Limb (tissue), 2 donors: Measurements from ENCODE around the gene LCN12.

Experiments
- DNase-seq, 2 donors: peaks; one replicate each; pipeline ENCODE4 v3.0.0-alpha.2; 2016; ENCODE audit errors: extremely low spot score in 2 of 2

LCN12 gene

GRCh38 chr9:136973618-136974617 is 21.8 kb downstream of the LCN12 start:
- no peak for DNase-seq

DNA sequence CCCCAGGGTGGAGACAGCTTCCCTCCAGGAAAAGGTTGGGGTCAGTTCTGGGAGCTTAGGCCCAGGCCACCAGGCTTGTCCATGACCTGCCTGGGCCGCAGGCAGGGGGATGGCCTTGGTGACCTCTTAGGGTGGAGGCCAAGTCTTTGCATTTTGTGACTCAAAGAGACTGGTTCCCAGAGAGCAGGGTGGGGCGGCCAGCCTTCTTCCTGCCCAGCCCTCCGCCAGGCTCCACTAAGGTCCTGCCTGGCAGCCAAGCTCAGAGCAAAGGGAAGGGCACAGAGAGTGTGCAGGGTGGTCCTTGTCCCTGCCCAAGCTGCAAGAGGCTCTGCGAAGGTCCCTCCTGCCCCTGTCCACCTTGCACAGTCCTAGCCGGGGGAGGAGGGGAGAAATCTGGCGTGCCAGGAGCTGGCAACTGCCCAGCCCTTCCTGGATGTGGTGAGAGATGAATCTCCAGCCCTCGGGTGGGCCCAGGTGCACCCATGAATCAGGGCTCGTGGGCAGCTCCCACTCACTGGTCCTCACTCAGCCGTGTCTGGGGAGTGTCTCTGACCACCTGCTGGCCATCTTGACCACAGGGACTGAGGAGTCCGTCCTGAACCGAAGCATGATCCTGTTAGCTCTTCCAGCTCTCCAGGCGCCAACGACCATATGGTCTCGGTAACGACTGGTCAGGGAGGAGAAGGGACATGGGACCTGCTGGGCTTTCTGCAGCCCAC is 22.9 kb downstream of the LCN12 start:
- DNase-seq, result no peak

- no peak for DNase-seq
Measured at GRCh38 chr9:136975644-136976043, 23.6 kb downstream of the LCN12 start.

- no peak for DNase-seq
Measured at GRCh38 chr9:136977223-136977622, 25.1 kb downstream of the LCN12 start, which contains the start of gene PTGDS. Gene PTGDS (plus strand): TSS chr9:136977504. CDS start chr9:136977579, 75 bp downstream.

DNA sequence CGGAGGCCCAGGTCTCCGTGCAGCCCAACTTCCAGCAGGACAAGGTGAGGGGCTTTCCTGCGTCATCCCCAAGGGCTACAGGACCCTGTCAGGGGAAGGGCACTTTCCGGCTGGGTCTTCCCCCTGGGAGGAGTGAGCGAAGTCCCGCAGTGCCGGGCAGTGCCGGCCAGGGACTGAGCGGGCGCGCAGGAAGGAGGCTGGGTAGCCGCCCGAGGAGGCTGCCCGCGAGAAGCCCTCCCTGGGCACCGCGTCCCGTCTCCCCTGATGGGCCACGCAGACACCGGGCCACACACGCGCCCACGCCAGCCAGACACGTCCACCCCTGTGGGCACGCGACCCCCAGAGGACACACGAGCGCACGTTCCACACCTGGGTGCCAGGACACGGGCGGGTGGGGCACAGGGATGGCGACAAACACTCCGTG is 25.6 kb downstream of the LCN12 start:
- DNase-seq, result no peak

- peak in 1 of 2 donors; percentile 78 for DNase-seq
Measured at GRCh38 chr9:136978073-136978864, 26.2 kb downstream of the LCN12 start.

GRCh38 chr9:136978865-136979544 is 26.9 kb downstream of the LCN12 start:
- DNase-seq, result no peak

DNA sequence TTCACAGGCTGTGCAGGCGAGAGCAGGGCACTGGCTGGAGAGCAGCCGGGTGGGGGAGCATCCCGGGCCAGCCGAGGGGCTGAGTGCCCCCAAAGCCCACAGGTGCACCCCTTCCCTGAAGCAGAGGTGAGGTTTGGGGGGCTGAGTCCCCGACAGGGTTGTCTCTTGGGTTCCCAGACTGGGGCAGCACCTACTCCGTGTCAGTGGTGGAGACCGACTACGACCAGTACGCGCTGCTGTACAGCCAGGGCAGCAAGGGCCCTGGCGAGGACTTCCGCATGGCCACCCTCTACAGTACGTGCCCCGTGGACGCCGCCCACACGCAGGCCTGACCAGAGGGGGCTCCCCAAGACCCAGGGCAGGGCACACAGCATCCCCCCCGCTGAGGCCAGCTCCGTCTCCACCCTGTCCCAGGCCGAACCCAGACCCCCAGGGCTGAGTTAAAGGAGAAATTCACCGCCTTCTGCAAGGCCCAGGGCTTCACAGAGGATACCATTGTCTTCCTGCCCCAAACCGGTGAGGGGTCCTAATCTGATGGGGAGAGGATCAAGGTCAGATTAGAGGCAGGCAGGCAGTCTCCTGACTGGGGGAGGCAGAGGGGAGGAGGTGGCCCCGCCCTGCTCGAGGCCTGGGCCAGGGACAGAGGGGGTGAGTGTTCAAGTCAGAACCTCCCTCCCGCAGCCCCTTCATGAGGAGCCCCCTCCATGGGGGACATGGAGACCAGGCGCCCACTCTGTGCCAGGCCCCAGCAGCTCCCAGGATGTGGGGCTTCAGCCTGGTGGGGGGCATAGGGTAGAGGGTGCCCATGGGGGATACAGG is 27.9 kb downstream of the LCN12 start:
- DNase-seq, result no peak

GRCh38 chr9:136980669-136981478 is 28.8 kb downstream of the LCN12 start:
- no peak for DNase-seq

DNA sequence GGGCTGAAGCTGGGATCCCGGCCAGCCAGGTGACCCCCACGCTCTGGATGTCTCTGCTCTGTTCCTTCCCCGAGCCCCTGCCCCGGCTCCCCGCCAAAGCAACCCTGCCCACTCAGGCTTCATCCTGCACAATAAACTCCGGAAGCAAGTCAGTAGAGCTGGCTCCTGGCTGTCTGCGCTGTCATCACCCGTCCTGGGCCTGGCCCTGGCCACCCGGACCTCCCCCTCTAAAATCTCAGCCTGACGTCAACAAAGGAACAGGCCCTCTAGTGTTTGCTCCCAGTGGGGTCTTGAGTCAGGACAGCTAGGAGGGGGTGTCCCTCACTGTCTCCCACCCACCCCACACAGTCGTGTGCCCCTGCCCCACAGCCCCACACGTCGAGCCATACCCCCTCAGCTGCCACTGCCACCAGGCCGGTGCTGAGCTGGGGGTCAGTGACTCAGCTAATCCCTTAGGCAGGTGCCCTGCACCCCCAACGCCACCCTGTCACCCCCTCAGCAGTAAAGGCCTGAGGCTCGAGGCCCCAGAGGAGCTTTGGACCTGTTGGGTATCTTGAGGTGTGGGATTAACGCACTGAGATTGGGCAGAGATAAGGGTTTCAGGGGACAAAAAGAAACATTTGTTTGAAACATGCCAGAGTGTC is 29.6 kb downstream of the LCN12 start:
- DNase-seq, result no peak

- no peak for DNase-seq
Measured at GRCh38 chr9:136982232-136983051, 30.4 kb downstream of the LCN12 start, which contains the start of gene LCNL1. Gene LCNL1 (plus strand): TSS chr9:136982993. CDS start chr9:136983587, 594 bp downstream.

DNA sequence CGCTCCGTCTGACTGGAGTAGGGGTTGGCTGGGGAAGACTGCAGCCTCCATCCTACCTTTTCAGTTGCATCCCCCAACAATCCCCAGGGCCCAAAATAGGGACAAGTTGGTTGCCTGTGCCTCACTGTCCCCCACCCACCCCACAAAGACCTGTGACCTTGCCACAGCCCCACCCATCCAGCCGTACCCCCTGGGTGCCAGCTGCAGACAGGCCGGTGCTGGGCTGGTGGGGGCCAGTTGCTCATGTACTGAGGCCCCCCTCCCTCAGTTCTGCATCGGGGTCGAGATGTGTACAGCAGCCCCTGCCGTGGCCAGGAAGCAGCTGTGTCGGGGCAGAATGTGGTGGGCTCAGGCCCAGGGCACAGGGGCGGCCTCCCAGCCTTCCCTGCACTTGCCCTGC is 31.1 kb downstream of the LCN12 start:
- DNase-seq, result no peak

GRCh38 chr9:136983656-136984314 is 31.7 kb downstream of the LCN12 start:
- no peak for DNase-seq

DNA sequence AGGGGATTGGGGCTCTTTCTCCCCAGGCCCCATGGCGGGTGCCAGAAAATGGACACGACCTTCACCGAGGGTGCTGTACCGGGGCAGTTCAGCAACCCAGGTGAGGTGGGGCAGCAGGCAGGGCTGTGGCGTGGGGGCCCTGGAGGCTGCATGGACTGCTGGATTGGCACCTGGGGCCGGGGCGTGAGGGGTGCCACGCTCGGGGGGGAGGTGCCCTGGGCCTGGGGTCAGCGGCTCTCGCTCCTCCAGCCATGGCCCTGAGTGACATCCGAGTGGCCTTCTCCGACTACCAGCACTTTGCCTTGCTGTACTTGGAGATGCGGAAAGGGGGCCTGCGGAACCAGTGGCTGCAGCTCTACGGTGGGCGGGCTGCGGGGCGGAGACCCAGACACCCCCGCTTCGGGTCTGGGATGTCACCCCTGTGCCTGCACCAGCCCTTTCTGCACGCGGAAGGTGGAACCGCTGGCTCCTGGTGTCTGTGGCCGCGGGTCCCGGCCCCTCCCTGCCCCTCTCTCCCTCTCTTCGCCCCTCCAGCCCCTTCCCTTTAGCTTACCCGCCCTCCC is 32.5 kb downstream of the LCN12 start:
- DNase-seq, result no peak

DNA sequence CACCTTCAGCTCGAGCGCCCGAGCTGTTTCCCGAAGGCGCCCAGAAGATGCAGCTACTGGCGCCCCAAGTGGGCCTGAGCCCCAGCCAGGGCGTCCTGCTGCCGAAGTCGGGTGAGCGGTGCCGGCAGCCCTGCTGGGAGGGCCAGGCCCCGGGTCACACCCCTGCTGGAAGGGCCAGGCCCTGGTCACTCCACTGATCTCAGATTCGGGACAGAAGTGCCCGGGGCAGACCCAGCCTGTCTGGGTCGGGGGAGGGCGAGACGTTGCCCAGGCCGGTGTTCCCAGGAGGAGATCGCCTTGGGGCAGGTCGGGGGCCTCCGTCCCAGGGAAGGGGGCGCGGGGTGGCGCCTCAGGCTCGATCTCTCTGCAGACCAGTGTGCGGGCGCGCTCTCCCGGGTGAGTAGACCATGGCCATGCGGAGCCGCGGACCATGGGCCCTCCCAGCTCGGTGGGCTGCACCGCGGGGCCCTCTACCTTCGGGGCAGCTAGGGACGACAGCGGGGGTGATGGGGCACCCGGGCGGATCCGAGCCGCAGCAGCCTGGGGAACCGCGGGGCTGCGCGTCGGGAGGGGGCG is 33.0 kb downstream of the LCN12 start:
- no peak for DNase-seq

- DNase-seq, result no peak
Measured at GRCh38 chr9:136985853-136986252, 33.8 kb downstream of the LCN12 start.
